HEK293 (cell line): ENCODE data around the gene NCOR2.

ENCODE experiments used
- EGR2 ChIP-seq: fragments of 450-650 bp; formaldehyde crosslinking; IDR thresholded peaks from 2 replicates; pipeline ENCODE4 v1.5.1; 2016; ENCODE audit warnings: low read depth, missing biosample characterization, missing genetic modification characterization
- GLIS1 ChIP-seq: fragments of 450-650 bp; formaldehyde crosslinking; IDR thresholded peaks from 2 replicates; pipeline ENCODE4 v1.5.1; 2016; ENCODE audit warnings: missing biosample characterization, missing genetic modification characterization
- KLF8 ChIP-seq: fragments of 450-650 bp; formaldehyde crosslinking; IDR thresholded peaks from 2 replicates; pipeline ENCODE4 v1.5.1; 2016; ENCODE audit warnings: missing biosample characterization, missing genetic modification characterization
- PRDM4 ChIP-seq: fragments of 450-650 bp; formaldehyde crosslinking; IDR thresholded peaks from 2 replicates; pipeline ENCODE4 v1.5.1; 2017; ENCODE audit warnings: missing biosample characterization, missing genetic modification characterization
- REPIN1 ChIP-seq: fragments of 450-650 bp; formaldehyde crosslinking; IDR thresholded peaks from 2 replicates; pipeline ENCODE4 v1.5.1; 2017; ENCODE audit warnings: missing biosample characterization, missing genetic modification characterization, low read depth
- REST ChIP-seq: fragments of 450-650 bp; formaldehyde crosslinking; IDR thresholded peaks from 2 replicates; pipeline ENCODE4 v1.5.1; 2016; ENCODE audit warnings: missing biosample characterization, missing genetic modification characterization
- YY2 ChIP-seq: fragments of 450-650 bp; formaldehyde crosslinking; IDR thresholded peaks from 2 replicates; pipeline ENCODE4 v1.5.1; 2016; ENCODE audit warnings: missing biosample characterization, missing genetic modification characterization
- ZNF16 ChIP-seq: fragments of 450-650 bp; formaldehyde crosslinking; IDR thresholded peaks from 2 replicates; pipeline ENCODE4 v1.5.1; 2016; ENCODE audit warnings: low read depth, missing biosample characterization, missing genetic modification characterization
- ZNF274 ChIP-seq, 2 experiments: fragments of 200-500 bp in 1 of 2; fragments of 450-650 bp in 1 of 2; sonication (Bioruptor generic) in 1 of 2; formaldehyde crosslinking in 1 of 2; IDR thresholded peaks; 2 replicates each; pipeline versions ENCODE4 v1.5.1 to v1.6.1; 2014 to 2016; ENCODE audit warnings: borderline replicate concordance in 1 of 2, inconsistent platforms in 1 of 2, low read length in 1 of 2, missing biosample characterization in 1 of 2, missing genetic modification characterization in 1 of 2
- ZNF324 ChIP-seq: fragments of 450-650 bp; formaldehyde crosslinking; IDR thresholded peaks from 2 replicates; pipeline ENCODE4 v1.5.1; 2016; ENCODE audit warnings: missing biosample characterization, missing genetic modification characterization
- ZNF335 ChIP-seq: fragments of 450-650 bp; formaldehyde crosslinking; conservative IDR thresholded peaks from 2 replicates; pipeline ENCODE4 v1.5.1; 2016; ENCODE audit warnings: missing biosample characterization, missing genetic modification characterization
- ZNF423 ChIP-seq: fragments of 450-650 bp; formaldehyde crosslinking; IDR thresholded peaks from 2 replicates; pipeline ENCODE4 v1.5.1; 2016; ENCODE audit warnings: missing biosample characterization, missing genetic modification characterization
- ZNF596 ChIP-seq: fragments of 450-650 bp; IDR thresholded peaks from 2 replicates; pipeline ENCODE4 v1.5.0; 2018; ENCODE audit warnings: missing biosample characterization, mild to moderate bottlenecking, missing genetic modification characterization, moderate library complexity
- ZNF645 ChIP-seq: fragments of 450-650 bp; formaldehyde crosslinking; IDR thresholded peaks from 2 replicates; pipeline ENCODE4; 2016; ENCODE audit warnings: missing biosample characterization, missing genetic modification characterization
- ZNF654 ChIP-seq: fragments of 450-650 bp; formaldehyde crosslinking; IDR thresholded peaks from 2 replicates; pipeline ENCODE4 v1.5.1; 2016; ENCODE audit warnings: low read depth, missing biosample characterization, missing genetic modification characterization
- ZNF664 ChIP-seq: fragments of 450-650 bp; formaldehyde crosslinking; IDR thresholded peaks from 2 replicates; pipeline ENCODE4 v1.5.1; 2016; ENCODE audit warnings: missing biosample characterization, missing genetic modification characterization
- ZNF777 ChIP-seq: fragments of 450-650 bp; formaldehyde crosslinking; IDR thresholded peaks from 2 replicates; pipeline ENCODE4 v1.5.1; 2017; ENCODE audit warnings: missing biosample characterization, missing genetic modification characterization, borderline replicate concordance
- TF ChIP-seq, protein P1 (sequence below): fragments of 450-650 bp; formaldehyde crosslinking; IDR thresholded peaks from 2 replicates; pipeline ENCODE4 v1.5.1; 2017; ENCODE audit warnings: missing biosample characterization, mild to moderate bottlenecking, missing genetic modification characterization, moderate library complexity
- TF ChIP-seq, protein P2 (sequence below): fragments of 450-650 bp; formaldehyde crosslinking; IDR thresholded peaks from 2 replicates; pipeline ENCODE4 v1.5.1; 2016; ENCODE audit warnings: missing biosample characterization, missing genetic modification characterization, borderline replicate concordance
- TF ChIP-seq, protein P3 (sequence below): fragments of 450-650 bp; formaldehyde crosslinking; IDR thresholded peaks from 2 replicates; pipeline ENCODE4 v1.5.1; 2017; ENCODE audit warnings: missing biosample characterization, missing genetic modification characterization

NCOR2 gene

GRCh38 chr12:124527861-124528561 is 39.4 kb downstream of the NCOR2 start (continued):
- TF ChIP-seq REST (tag by site-specific recombination) (no peak), ZNF335 (tag by site-specific recombination) (peak; percentile 71), ZNF423 (tag by site-specific recombination) (peak; percentile 87), ZNF777 (no peak), YY2 (peak; percentile 49; the same call in 1 of the 2 replicates), ZNF596 (tag by site-specific recombination) (no peak), ZNF664 (0 out of 2 replicates have a peak, but pooled peaks have one; percentile 11), EGR2 (tag by site-specific recombination) (no peak), PRDM4 (peak; percentile 75), ZNF274 (IDR thresholded peaks at IDR 0.05; ENCODE audit: low read length) (no peak), ZNF274 (tag by site-specific recombination; IDR thresholded peaks at IDR 0.05; ENCODE audit: borderline replicate concordance) (no peak), REPIN1 (tag by site-specific recombination) (no peak), KLF8 (tag by site-specific recombination) (peak; percentile 42; the same call in 1 of the 2 replicates), ZNF654 (tag by site-specific recombination) (peak; percentile 2; the same call in 1 of the 2 replicates), GLIS1 (tag by site-specific recombination) (peak; percentile 99), ZNF645 (tag by site-specific recombination) (no peak), ZNF324 (tag by site-specific recombination) (peak; percentile 91), ZNF16 (no peak)
- TF ChIP-seq, protein P1, sequence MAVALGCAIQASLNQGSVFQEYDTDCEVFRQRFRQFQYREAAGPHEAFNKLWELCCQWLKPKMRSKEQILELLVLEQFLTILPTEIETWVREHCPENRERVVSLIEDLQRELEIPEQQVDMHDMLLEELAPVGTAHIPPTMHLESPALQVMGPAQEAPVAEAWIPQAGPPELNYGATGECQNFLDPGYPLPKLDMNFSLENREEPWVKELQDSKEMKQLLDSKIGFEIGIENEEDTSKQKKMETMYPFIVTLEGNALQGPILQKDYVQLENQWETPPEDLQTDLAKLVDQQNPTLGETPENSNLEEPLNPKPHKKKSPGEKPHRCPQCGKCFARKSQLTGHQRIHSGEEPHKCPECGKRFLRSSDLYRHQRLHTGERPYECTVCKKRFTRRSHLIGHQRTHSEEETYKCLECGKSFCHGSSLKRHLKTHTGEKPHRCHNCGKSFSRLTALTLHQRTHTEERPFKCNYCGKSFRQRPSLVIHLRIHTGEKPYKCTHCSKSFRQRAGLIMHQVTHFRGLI (tag by site-specific recombination) = no peak
- TF ChIP-seq, protein P2, sequence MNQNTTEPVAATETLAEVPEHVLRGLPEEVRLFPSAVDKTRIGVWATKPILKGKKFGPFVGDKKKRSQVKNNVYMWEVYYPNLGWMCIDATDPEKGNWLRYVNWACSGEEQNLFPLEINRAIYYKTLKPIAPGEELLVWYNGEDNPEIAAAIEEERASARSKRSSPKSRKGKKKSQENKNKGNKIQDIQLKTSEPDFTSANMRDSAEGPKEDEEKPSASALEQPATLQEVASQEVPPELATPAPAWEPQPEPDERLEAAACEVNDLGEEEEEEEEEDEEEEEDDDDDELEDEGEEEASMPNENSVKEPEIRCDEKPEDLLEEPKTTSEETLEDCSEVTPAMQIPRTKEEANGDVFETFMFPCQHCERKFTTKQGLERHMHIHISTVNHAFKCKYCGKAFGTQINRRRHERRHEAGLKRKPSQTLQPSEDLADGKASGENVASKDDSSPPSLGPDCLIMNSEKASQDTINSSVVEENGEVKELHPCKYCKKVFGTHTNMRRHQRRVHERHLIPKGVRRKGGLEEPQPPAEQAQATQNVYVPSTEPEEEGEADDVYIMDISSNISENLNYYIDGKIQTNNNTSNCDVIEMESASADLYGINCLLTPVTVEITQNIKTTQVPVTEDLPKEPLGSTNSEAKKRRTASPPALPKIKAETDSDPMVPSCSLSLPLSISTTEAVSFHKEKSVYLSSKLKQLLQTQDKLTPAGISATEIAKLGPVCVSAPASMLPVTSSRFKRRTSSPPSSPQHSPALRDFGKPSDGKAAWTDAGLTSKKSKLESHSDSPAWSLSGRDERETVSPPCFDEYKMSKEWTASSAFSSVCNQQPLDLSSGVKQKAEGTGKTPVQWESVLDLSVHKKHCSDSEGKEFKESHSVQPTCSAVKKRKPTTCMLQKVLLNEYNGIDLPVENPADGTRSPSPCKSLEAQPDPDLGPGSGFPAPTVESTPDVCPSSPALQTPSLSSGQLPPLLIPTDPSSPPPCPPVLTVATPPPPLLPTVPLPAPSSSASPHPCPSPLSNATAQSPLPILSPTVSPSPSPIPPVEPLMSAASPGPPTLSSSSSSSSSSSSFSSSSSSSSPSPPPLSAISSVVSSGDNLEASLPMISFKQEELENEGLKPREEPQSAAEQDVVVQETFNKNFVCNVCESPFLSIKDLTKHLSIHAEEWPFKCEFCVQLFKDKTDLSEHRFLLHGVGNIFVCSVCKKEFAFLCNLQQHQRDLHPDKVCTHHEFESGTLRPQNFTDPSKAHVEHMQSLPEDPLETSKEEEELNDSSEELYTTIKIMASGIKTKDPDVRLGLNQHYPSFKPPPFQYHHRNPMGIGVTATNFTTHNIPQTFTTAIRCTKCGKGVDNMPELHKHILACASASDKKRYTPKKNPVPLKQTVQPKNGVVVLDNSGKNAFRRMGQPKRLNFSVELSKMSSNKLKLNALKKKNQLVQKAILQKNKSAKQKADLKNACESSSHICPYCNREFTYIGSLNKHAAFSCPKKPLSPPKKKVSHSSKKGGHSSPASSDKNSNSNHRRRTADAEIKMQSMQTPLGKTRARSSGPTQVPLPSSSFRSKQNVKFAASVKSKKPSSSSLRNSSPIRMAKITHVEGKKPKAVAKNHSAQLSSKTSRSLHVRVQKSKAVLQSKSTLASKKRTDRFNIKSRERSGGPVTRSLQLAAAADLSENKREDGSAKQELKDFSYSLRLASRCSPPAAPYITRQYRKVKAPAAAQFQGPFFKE (tag by site-specific recombination) = no peak
- TF ChIP-seq, protein P3, sequence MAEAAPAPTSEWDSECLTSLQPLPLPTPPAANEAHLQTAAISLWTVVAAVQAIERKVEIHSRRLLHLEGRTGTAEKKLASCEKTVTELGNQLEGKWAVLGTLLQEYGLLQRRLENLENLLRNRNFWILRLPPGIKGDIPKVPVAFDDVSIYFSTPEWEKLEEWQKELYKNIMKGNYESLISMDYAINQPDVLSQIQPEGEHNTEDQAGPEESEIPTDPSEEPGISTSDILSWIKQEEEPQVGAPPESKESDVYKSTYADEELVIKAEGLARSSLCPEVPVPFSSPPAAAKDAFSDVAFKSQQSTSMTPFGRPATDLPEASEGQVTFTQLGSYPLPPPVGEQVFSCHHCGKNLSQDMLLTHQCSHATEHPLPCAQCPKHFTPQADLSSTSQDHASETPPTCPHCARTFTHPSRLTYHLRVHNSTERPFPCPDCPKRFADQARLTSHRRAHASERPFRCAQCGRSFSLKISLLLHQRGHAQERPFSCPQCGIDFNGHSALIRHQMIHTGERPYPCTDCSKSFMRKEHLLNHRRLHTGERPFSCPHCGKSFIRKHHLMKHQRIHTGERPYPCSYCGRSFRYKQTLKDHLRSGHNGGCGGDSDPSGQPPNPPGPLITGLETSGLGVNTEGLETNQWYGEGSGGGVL (tag by site-specific recombination) = peak; percentile 96
